DMS153 treated with DMSO at 0.1 percent for 48 hours (cell line): ENCODE data around the gene ATP5PB.

Experiments used
- DNase-seq: peaks from one replicate; lab custom pipeline; 2025; ENCODE audit not compliant: unreplicated experiment; lab: John Stamatoyannopoulos, UW

The ATP5PB gene

GRCh38 chr1:111506561-111506960, 57.3 kb downstream of the ATP5PB start:
- no peak for DNase-seq

DNA sequence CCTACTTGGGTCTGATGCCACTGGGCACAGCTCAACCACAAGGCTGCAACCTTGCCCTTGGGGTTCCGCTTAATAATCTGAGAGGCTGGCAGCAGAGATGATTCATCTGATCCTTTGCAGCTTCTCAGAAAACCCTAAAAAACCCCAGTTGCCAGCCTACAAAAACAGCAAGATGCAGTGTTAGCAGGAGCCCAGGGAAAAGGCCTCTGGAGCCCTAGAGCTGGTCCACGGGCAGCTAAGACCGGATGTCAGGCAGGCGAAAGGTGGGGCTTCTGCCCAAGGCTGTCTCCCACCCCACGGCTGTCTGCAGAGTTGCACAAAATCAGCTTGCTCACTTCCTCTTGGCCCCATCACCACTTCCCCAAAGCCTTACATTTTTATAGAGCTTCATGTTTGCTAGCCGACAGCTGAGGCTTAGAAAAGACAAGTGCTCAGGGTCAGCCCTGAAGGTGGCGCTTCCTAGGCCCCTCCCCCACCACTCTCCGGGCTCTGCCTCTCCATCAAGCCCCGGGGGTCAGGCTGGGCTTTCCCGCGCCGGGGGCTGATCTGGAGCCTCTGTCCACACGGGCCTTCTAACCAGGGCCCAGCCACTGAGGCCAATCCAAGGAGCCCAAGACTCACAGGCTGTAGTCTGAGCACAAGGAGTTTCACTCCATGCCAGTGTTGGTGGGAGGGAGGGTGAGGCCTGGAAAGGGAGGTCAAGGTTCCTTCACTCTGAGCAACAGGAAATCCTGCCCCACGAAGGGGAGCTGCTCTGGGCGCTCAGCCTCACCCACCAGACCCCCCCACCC, 58.3 kb downstream of the ATP5PB start:
- DNase-seq = peak; percentile 54

DNA sequence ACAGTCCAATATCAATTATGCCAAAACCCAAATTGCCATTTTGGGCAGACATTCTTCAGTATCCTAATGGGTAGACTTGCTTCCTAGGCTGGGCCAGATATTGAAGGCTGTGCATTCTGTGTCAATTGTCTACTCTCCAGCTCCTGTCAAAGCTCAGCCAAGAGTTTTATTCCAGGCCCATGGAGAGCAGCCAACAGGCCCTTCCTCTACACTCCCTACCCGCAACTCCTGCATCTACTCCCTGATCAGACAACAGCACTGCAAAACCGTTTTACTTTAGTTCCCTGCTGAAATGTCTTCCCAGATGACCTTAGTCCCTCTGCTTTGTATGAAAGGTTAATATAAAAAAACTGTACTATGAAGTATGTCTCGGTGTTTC, 60.7 kb downstream of the ATP5PB start:
- DNase-seq = no peak

DNA sequence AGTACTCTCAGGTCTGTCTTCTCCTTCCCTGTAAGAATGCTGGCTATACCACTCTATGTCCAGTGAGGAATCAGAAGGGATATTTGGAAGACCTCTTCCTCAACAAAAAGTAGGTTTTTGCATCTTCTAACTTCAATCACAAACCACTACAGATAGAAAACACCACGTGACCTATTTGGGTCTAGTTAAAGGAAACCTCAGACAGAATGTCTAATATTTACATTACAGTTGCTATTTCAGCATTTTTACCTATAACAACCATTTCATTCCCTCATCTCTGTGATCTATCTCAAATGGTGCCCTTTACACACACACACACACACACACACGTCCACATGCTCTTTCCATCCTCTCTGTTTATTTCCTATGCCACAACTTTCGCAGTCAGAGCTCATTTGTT, 62.1 kb downstream of the ATP5PB start:
- DNase-seq = no peak
